PC-9 (cell line): ENCODE results near the gene TMCO4. TPM values are rescaled to one million over a fixed set of nuclear protein-coding genes. Genes with fewer than 3 reads are reported as not detected.

Experiments
- BruUV-seq: library from RNA; stranded (reverse); fragments of 400-500 nt; replicated peaks from 2 replicates; lab custom pipeline; 2021; lab: Mats Ljungman, UMichigan
- CTCF ChIA-PET: fragments of 300-600 bp; sonication (Branson Sonifier 250); formaldehyde crosslinking; loops from one replicate; lab custom pipeline; 2022; ENCODE audit warnings: antibody characterized with exemption; lab: Charles Lee
- POLR2A ChIA-PET: fragments of 300-600 bp; sonication (Branson Sonifier 250); formaldehyde crosslinking; loops from one replicate; lab custom pipeline; 2022; ENCODE audit warnings: antibody characterized with exemption; ENCODE audit not compliant: unreplicated experiment; lab: Charles Lee
- DNase-seq, 2 experiments: peaks; one replicate each; pipeline versions ENCODE4 v3.0.0 to v3.0.0-alpha.2; 2015 to 2022; ENCODE audit warnings: mixed read lengths in 1 of 2
- H2AFZ ChIP-seq: fragments of 200-600 bp; sonication (generic); 2 replicates; pipeline ENCODE4 v1.8.1; 2017; ENCODE audit warnings: antibody characterized with exemption
- H3F3A ChIP-seq: fragments of 200-600 bp; sonication (generic); 2 replicates; pipeline ENCODE4 v1.8.1; 2017; ENCODE audit warnings: antibody characterized with exemption, mild to moderate bottlenecking, low read depth; ENCODE audit not compliant: insufficient read depth
- H3K27ac ChIP-seq: fragments of 200-600 bp; sonication (generic); 2 replicates; pipeline ENCODE4 v1.6.1; 2016; ENCODE audit warnings: mixed run types
- H3K27me3 ChIP-seq: fragments of 200-600 bp; sonication (generic); 2 replicates; pipeline ENCODE4 v1.6.1; 2016; ENCODE audit warnings: low read depth, mixed run types; ENCODE audit not compliant: insufficient read depth
- H3K36me3 ChIP-seq: fragments of 200-600 bp; sonication (generic); 2 replicates; pipeline ENCODE4 v1.6.1; 2016; ENCODE audit warnings: low read depth, mixed run types
- H3K4me1 ChIP-seq: fragments of 200-600 bp; sonication (generic); replicated peaks from 2 replicates; pipeline ENCODE4 v1.6.1; 2016; ENCODE audit warnings: mixed run types; ENCODE audit not compliant: insufficient read depth
- H3K4me2 ChIP-seq: fragments of 200-600 bp; sonication (generic); 2 replicates; pipeline ENCODE4 v1.6.1; 2017; ENCODE audit warnings: mixed run types
- H3K4me3 ChIP-seq: fragments of 200-600 bp; sonication (generic); 2 replicates; pipeline ENCODE4 v1.6.1; 2016; ENCODE audit warnings: mixed run types
- H3K79me2 ChIP-seq: fragments of 200-600 bp; sonication (generic); 2 replicates; pipeline ENCODE4 v1.6.1; 2017; ENCODE audit warnings: low read depth, mixed run types
- H3K9me2 ChIP-seq: fragments of 200-600 bp; sonication (generic); 2 replicates; pipeline ENCODE4 v1.8.1; 2017; ENCODE audit warnings: mild to moderate bottlenecking; ENCODE audit not compliant: insufficient read depth
- H3K9me3 ChIP-seq: fragments of 200-600 bp; sonication (generic); 2 replicates; pipeline ENCODE4 v1.8.1; 2016; ENCODE audit warnings: low read depth; ENCODE audit not compliant: insufficient read depth
- H4K20me1 ChIP-seq: fragments of 200-600 bp; sonication (generic); 2 replicates; pipeline ENCODE4 v1.8.1; 2017; ENCODE audit not compliant: insufficient read depth
- CTCF ChIP-seq: fragments of 200-600 bp; sonication (generic); conservative IDR thresholded peaks from 2 replicates; pipeline ENCODE4 v1.6.1; 2017; ENCODE audit warnings: mixed run types, antibody characterized with exemption, mild to moderate bottlenecking, moderate library complexity
- EZH2 ChIP-seq: fragments of 200-600 bp; sonication (generic); IDR thresholded peaks from 2 replicates; pipeline ENCODE4 v1.8.0; 2017; ENCODE audit warnings: antibody characterized with exemption, low read depth
- intact Hi-C: fragments of 100-400 bp; cut with micrococcal nuclease; formaldehyde crosslinking; loops from one replicate; pipeline ENCODE4 v1.10.0; 2022; ENCODE audit not compliant: unreplicated experiment
- total RNA-seq: library from RNA; stranded (reverse); gene quantifications from 2 replicates; pipeline ENCODE4 v1.2.3, GENCODE V29; 2021

TMCO4 gene
- total RNA-seq, 1 experiment from 2014 or later: 22.6 TPM

GRCh38 chr1:19717467-19717866, 82.2 kb downstream of the TMCO4 start:
- intact Hi-C loops: no loop called here
- ChIA-PET POLR2A (no interaction called here), CTCF (no interaction called here)
- Histone ChIP-seq H3K4me1 (no peaks in the 10 kb centered on the region), H3K4me3 (no peak overlapping the region), H4K20me1 (no peaks in the 10 kb centered on the region), H3K9me2 (no peaks in the 10 kb centered on the region), H3K36me3 (no peaks in the 10 kb centered on the region), H3K9me3 (no peaks in the 10 kb centered on the region), H3K27ac (no peak overlapping the region), H3F3A (no peaks in the 10 kb centered on the region), H3K4me2 (no peak overlapping the region), H3K79me2 (no peaks in the 10 kb centered on the region), H3K27me3 (no peaks in the 10 kb centered on the region), H2AFZ (no peak overlapping the region)
- no peak for DNase-seq
- no peak for TF ChIP-seq CTCF
- no peak for TF ChIP-seq EZH2
- no TSS peak for BruUV-seq

DNA sequence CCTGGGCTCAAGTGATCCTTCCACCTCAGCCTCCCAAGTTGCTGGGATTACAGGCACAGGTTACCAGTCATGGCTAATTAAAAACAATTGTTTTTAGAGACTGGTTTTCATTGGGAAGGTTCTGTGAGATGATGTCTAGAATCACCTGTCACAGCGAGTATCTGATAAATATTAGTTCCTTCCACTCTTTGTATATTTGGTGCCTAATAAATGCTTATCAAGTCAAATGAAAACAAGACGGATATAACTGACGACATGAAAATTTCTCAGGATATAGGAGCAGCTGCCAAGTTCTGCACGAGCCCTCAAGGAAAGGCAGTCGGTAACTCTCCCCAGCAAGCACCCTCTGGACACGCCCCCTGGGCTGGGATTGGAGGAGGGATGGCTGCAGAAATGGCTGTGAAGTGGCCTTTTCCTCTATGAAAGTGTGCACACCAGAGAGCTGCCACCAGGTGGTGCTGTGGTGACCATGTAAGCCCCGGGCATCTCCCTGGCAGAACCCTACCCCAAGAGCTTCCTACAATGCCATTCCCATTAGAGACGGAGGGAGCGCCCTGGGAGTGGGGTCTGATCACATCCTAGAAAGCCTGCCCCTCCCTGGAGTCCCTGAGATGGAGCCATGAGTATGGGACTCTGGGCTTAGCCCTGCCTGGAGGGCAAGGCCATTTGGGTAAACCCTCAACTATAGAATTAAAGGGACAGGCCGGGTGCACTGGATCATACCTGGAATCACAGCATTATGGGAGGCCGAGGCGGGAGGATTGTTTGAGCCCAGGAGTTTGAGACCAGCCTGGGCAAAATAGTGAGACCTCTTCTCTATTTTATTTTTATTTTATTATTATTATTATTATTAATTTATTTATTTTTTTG, 84.1 kb downstream of the TMCO4 start:
- Histone ChIP-seq H3K27ac (no peak overlapping the region), H3K4me1 (no peaks in the 10 kb centered on the region), H3K79me2 (no peaks in the 10 kb centered on the region), H3K4me2 (no peak overlapping the region), H3K36me3 (no peaks in the 10 kb centered on the region), H2AFZ (no peak overlapping the region), H3K4me3 (no peak overlapping the region), H3K9me2 (no peaks in the 10 kb centered on the region), H3F3A (no peaks in the 10 kb centered on the region), H4K20me1 (no peaks in the 10 kb centered on the region), H3K27me3 (no peaks in the 10 kb centered on the region), H3K9me3 (no peaks in the 10 kb centered on the region)
- DNase-seq: peak; percentile 75 to 88
- no TSS peak for BruUV-seq
- TF ChIP-seq CTCF: peak; percentile 75
- TF ChIP-seq EZH2: no peak
- ChIA-PET POLR2A (no interaction called here), CTCF (interaction anchor here (0.6 to 1.2 kb wide), 3 partner anchors 12 to 820 kb away, joined by 3 to 6 read pairs (median 3); partner anchors contain the start of gene OTUD3)
- intact Hi-C loops: no loop called here

- no peaks in the 10 kb centered on the region for H3K27me3 ChIP-seq
- no peaks in the 10 kb centered on the region for H3K79me2 ChIP-seq
- no peak overlapping the region for H3K4me2 ChIP-seq
- DNase-seq: no peak
- H4K20me1 ChIP-seq: no peaks in the 10 kb centered on the region
- CTCF ChIA-PET: no interaction called here
- no peaks in the 10 kb centered on the region for H3K36me3 ChIP-seq
- no TSS peak for BruUV-seq
- POLR2A ChIA-PET: no interaction called here
- no peak overlapping the region for H3K27ac ChIP-seq
- no peak overlapping the region for H2AFZ ChIP-seq
- intact Hi-C loops: no loop called here
- no peak for TF ChIP-seq CTCF
- no peak for TF ChIP-seq EZH2
- H3F3A ChIP-seq: no peaks in the 10 kb centered on the region
- H3K9me2 ChIP-seq: no peaks in the 10 kb centered on the region
- no peaks in the 10 kb centered on the region for H3K4me1 ChIP-seq
- H3K9me3 ChIP-seq: no peaks in the 10 kb centered on the region
- no peak overlapping the region for H3K4me3 ChIP-seq
These were observed 86.8 kb downstream of the TMCO4 start for GRCh38 chr1:19712928-19713327.
